Amniotic epithelial cell (primary cell): ENCODE measurements around the gene ETFRF1.

Experiments used
- DNase-seq: peaks from one replicate; pipeline ENCODE4 v3.0.0-alpha.2; 2010; ENCODE audit warnings: low read depth

Gene ETFRF1

DNA sequence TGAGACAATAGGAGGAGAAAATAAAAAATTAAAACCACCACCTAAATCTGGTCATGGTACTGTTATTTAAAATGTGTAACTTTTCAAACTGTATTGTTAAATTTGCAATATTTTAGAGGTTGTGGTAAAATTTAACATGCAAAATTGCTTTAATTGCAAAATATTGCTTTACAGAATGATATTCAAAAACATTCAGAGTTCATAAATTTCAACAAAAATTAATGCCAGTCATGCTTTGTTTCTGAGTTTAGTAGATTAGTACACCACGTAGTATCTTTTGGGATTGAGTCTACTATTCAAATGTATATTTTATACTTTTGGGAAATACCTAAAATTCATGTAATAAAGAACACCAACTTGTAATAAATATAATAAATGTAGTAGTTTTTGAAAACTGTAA is 18.3 kb downstream of the ETFRF1 start:
- DNase-seq = no peak

GRCh38 chr12:25236190-25236589 is 41.2 kb downstream of the ETFRF1 start:
- DNase-seq = peak; percentile 15

- no peak for DNase-seq
These were observed 41.6 kb downstream of the ETFRF1 start for GRCh38 chr12:25236626-25237025.

DNA sequence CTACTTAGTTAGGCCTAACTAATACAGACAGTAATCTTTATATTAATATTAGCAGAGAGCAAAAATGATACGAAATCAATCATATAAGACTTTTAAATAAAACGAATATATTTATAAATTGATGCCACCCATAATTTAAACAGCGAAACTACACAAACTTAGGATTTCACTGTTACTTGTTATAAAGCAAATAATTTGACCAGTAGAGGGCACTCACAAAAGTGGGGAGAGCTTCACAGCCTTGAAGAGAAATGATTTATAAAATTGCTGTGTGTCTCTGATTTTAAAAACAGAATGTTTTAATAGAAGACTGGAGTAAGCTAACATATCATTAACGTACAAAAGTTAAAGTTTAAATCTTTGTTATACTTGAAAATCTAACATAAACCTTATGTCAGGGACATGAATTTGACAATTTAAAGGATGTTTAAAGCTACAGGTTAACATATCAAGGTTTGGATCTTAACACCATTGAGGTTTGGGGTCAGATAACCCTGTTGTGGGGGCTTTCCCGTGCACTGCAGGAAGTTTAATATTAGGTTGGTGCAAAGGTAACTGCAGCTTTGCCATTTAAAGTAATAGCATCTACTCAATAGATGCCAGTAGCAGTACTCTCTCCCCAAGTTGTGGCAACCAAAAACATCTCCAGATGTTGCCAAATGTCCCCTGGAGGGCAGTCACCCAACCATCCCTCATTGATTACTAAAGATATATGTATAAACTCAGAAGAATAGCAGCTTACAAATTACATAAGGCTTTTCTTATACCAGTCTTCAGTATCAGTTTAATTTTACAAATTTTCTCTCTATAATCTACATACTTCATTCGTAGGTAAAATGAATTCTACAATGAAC is 46.4 kb downstream of the ETFRF1 start:
- peak; percentile 48 for DNase-seq

DNA sequence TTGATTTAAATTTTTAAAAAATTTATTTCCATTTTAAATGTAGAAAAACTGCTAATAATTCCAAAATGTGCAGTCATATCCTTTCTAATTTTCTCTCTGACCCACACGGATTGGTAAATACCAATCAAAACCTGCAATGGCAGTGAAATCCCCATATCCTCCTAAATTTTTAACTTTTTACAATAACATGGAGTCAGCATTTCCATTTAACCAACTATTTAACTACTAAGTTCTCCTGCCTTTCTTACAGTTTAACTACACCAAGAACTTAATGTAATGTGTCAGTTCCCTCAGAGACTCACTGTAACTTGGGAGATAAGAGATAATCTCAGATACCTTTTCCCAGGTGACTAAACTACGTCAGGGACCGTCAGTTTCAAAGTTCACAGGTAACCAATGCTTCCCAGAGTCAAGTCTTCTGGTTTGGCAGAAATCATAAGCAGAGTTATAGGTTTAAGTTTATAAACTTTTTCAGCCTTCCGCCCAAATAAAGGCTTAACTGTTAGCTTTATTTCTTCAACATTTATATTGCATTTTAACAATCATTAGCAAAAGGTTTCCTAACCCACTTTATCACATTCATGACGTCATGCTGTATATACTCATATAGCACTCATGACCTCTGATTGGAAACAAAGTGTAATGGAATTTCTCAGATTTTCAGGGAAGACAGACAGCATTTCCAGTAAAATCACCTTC is 48.1 kb downstream of the ETFRF1 start:
- DNase-seq = peak; percentile 41

DNA sequence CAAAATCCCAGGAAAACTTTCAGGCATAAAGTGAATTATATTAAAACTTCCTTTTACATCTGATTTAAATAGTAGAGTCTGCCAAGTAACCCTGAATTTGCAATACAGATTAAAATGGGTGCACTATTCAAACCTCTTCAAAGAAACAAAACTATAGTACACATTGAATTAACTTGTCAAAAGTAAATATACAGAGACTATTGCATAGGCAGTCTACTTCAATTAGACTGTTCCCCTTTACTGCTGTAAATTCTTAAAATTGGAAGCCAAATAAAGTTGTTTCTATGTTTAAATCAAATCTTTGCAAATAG is 48.6 kb downstream of the ETFRF1 start:
- DNase-seq = no peak

DNA sequence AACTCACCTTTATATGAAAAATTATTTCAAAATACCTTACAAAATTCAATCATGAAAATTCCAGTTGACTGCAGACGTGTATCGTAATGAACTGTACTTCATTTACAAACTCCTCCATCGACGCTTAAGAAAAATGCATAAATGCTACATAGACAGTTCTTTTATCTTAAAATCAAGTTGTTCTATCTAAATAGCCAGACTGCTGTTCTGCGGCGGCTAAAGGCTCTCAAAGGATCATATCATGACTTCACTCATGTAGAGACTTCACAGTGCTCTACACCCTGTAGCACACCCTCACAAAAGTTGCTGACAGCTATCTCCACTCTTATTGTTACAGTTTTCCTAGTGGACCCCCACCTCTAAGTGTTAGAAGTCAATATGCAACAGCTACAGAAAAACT is 50.5 kb downstream of the ETFRF1 start:
- no peak for DNase-seq

DNA sequence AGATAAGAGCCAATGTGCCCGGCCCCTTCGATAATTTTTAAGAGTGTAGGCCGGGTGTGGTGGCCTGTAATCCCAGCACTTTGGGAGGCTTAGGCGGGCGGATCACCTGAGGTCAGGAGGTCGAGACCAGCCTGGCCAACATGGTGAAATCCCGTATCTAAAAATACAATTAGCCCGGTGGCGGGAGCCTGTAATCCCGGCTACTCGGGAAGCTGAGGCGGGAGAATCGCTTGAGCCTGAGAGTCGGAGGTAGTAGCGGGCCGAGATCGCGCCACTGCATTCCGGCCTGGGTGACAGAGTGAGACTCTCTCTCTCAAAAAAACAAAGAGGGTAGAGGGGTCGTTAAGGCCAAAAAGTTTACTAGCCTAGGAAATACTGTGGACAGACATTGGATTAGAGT is 53.1 kb downstream of the ETFRF1 start:
- no peak for DNase-seq

GRCh38 chr12:25248732-25249131 is 53.7 kb downstream of the ETFRF1 start:
- no peak for DNase-seq

DNA sequence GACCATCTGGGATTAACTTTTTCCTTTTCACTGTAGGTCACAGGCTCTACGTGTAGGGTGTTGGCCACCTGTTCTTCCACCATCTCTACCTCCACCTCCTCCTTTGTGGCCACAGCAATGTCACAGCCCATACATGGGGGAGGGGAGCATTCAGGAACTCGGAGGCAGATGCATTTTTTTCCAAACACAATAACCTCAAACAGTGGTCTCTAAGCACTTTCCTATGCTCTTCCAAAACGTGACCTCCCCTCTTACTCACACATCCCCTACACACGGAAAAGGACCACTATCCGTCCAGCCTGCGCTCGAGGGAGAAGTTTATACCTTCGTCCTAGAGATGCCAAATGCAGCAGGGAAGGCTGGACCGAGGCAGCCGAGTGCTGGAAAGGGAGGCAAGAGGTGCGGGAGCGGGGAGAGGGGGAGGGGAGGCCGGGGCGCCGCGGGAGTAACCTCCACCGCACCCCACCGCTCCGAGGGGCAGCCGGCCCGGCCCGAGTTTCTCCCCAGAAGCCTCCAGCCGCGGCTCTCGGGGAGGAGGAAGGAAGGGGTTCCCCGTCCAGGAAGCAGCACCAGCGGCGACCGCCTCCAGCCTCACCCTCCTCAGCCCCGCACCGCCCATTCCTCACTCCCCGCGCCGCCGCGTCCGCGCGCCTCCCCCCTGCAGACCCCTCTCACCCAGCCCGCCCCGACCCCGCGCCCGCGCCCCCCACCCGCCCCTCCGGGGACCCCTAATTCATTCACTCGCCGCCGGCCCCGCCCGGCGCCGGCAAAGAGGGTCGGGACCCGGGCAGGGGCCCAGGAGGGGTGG is 55.1 kb downstream of the ETFRF1 start:
- peak; percentile 8 for DNase-seq

DNA sequence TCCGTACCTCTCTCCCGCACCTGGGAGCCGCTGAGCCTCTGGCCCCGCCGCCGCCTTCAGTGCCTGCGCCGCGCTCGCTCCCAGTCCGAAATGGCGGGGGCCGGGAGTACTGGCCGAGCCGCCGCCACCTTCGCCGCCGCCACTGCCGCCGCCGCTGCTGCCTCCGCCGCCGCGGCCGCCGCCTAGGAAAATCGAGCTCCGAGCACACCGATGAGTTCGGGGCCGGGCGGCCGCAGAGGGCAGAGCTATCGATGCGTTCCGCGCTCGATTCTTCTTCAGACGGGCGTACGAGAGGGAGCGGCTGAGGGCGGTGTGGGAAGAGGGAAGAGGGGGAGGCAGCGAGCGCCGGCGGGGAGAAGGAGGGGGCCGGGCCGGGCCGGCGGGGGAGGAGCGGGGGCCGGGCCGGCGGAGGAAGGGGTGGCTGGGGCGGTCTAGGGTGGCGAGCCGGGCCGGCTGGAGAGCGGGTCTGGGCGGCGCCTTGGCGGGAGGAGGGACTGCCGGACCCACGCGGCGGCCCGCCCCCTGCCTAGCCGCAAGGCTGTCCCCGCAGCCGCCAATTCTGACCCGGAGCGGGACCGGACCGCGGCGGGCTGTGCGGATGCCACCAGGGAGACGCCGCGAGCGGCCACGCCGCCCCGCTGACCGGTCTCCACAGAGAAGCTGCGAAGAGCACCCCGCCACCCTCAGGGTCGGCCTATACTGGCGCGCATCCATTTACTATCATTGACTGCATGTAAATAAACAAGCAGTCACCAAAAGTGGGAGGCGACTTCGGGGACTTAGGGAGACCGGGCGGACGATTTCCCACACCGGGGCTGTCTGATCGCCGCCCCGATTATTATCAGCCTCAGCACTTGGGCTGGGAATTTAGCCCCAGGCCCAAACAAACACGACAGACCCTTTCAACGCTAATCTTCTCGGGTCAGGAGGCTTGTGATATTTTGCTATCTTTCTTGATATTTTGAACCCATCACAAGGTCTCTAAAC is 56.0 kb downstream of the ETFRF1 start, which contains the start of gene KRAS:
Gene KRAS, minus strand, starts transcription at position 186 of the 987 bp plus-strand sequence.
- peak; percentile 97 for DNase-seq

DNA sequence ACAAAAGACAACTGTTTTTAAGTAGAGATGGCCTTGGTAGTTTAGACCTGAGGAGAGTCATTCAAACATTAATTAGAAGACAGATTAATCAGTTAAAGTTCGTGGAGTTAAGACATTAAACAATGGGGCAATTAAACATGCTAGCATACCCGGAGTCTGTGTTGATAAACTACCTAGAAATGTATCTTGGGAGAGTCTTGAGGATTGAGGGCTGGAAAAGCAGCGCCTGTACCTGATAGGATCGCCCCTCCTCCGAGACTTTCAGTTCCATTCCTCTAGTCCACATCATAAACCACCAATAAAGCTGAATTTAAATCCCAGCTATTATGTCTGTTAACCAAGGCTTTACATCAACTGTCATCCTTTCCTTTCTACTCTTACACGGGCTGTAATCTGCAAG is 56.7 kb downstream of the ETFRF1 start:
- peak; percentile 14 for DNase-seq

DNA sequence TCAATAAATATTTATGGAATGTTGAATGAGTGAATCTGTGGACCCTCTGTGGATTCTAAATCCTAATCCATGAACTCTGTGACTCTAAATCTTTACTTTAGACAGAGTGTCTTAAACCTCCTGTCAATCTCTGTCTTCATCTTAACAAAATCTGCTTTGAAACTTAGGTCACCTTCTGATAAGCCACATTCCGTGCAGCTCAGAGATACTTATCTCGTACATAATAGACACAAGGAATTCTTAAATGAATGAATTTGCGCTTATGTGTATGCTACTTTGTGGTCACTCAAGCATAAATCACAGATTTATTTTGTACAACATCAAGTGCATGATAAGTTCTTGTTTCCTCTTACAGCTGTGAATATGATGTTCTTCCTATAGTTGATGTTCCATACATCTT is 57.9 kb downstream of the ETFRF1 start:
- peak; percentile 12 for DNase-seq

GRCh38 chr12:25253371-25254068 is 58.5 kb downstream of the ETFRF1 start:
- DNase-seq = no peak

GRCh38 chr12:25254271-25254880 is 59.3 kb downstream of the ETFRF1 start:
- peak; percentile 37 for DNase-seq
